IPS-NIHi7 (cell line): Measurements from ENCODE around the gene CDK17.

ENCODE experiments used
- DNase-seq: peaks from one replicate; pipeline ENCODE4 v3.0.0; 2012; ENCODE audit warnings: mixed read lengths; ENCODE audit errors: extremely low spot score

CDK17 gene

DNA sequence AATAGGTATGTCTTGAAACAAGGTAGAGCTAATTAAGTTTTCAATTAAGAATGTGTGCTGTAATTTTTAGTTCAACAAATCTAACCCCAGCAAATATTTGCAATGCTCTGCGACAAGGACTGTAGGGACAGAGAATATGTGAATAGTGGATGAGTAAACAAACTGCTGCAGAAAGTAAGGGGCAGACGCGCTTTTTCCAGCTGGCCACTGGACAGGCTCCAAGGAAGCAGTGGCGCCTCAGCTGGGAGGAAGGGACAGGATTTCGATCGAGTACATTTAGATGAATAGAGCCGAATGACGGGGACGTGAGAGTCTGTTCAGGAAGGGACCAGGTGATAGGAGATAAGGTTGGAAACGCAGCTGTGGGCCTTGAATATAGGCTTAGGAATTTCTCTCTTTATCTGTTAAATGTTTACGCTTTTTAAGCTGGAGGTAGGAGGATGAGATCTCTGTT, 136.8 kb downstream of the CDK17 start:
- no peak for DNase-seq

DNA sequence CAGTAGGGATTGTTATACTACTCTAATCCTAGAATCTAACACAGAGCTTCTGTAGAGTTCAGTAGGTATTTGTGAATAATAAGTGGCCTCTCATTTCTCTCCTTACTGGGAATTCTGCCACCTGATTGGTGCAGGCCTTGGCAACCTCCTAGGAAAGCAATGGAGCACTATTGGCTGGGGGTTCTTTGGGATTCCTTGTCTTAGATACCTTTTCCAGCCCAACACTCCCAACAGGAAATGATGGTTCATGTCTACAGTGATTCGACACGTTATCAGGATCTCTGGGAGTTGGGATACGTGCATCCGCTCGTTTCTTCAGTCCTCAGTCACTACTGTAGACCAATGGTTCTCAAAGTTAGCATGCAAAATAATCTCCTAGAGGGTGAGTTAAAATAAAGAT, 138.7 kb downstream of the CDK17 start:
- no peak for DNase-seq

DNA sequence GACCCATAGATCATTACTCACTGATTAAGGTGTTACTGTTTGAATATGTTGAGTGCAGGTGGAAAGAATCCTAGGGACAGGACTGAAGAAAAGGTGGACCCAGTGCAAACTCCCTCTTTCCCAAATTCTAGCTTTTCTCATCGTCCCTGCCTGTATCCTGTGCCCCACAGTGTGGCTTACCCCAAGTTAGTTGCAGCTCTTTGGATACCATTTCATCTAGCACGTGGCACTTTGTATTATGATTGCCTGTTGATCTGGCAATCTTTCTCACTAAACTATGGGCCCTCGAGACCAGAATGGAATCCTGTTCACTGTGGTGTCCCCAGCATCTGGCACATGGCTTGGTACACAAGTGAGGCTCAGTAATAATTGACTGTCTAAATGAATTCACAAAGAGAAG, 139.6 kb downstream of the CDK17 start:
- DNase-seq: no peak

DNA sequence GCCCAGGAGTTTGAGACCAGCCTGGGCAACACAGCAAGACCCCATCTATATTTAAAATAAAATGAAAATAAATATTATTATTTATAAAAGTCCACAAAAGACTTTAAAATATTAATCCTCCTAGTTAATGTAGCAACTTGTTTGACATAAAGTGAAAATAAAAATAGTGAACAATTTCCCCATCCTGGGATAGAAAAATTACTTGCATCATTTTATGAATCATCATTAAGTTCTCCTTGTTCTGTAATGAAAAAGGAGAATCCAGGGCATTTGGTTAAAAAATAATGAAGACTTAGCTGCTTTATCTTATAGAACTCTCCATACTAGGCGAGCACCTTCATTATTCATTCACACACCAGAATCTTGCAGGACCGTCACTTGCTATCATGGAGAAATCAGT, 140.0 kb downstream of the CDK17 start:
- DNase-seq: no peak

DNA sequence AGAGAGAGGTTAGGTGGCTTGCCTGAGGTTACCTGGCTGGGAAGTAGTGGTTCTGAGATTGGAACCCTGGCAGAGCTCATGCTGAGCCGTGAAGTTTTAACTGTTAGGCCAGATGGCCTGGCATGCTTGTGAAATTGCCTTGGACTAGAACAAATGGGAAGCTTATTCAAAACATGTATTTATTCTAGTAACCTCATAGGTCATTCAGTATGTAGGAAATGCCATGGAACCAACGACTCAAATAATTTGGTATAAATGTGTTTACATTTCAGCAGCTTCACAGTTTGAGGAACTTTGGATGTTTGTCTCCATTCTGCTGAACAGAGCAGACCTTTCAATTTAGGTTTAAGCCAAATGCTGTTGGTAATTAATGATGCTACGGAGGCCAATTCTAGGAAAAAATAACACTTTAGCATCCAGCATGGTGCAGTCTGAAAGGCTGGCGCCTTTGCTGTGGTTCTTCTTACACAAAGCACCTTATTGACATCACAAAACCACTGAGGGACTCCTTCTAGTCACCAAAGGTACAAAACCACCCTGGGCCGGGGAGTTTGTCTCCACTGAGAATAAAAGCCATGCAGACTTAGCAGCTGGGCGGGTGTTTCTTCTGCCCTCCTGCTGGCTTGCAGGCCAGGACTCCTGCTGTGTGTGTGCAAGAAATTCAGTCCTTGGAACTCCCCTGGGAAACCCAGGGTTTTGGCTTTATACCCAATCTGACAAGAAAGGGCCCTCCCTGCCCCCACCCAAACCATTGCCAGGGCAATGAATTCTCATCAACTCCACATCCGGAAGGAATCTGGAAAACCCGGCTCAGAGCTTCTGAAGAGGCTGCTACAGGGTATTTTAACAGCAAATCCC, 141.9 kb downstream of the CDK17 start:
- DNase-seq: no peak

DNA sequence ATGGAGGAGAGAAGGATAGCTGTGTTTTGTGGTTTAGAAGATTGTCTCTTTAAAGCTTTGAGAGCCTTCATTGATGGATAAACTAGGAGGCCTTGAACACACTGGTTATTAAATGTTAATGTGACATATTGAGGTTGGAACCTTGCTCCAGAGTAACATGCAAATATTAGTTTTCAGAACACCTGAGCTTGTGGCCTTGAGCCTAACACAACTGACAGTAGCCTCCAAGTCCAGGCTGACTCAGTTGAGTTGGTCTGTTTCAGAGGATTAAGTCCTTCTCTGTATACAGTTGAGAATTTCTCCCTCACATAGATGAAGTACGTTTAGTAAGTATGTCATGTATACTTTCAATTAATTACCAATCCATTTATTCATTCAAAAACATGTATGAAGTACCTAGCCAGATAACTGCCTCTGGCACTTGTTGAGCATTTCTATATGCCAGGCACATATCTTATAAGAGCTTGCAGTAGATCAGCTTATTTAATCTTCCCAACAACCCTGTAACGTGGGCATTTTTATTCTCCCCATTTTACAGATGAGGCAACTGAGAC, 142.6 kb downstream of the CDK17 start:
- DNase-seq: no peak

DNA sequence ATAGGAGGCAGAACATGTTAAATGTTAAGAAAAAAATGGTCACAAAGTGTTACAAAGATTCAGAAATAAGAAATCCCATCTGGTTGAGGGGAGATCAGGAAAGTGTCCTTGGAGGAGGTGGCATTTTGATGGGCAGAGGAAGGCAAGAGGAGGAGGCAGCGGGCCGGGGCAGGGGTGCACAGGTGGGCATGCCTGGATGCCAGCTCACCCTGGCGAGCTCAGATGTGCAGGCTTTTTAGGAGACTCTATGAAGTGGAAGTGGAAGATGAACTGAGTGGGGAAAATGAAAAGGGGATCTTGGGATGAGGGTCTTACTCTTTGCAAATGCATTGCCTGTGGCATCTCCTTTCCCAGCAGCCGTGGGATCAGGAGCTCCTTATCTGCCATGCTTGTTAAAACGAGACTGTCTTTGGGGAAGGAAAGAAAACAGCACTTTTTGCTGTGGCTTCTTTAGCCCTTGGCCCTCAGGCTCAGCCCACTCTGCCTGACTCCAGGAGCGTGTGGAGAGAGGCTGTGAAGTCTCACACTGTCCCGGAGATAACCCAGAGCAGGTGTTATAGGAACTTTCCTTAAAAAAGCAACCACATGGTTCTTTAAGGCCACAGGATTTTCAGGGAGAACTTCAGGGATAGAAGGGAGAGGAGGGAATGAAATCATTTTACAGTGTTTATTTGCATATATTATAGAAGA, 143.4 kb downstream of the CDK17 start:
- DNase-seq: no peak

DNA sequence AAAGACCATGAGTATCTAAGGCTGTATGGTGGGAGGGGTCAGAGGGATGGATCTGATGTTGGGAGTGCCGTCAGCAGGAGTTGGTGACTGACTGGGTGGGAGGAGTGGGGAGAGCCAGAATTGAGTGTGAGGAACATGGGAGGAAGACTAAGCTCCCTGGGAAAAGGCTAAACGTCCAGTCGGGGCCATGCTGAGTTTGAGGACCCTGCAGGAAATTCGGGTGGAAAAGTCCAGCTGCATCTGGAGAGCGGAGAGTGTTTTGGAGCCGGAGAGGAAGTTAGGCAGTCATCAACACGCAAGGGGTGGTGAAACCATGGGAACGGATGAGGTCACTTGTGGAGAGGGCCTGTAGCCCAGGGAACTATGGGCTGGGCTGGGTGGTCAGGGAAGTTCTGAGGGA, 145.2 kb downstream of the CDK17 start:
- no peak for DNase-seq

DNA sequence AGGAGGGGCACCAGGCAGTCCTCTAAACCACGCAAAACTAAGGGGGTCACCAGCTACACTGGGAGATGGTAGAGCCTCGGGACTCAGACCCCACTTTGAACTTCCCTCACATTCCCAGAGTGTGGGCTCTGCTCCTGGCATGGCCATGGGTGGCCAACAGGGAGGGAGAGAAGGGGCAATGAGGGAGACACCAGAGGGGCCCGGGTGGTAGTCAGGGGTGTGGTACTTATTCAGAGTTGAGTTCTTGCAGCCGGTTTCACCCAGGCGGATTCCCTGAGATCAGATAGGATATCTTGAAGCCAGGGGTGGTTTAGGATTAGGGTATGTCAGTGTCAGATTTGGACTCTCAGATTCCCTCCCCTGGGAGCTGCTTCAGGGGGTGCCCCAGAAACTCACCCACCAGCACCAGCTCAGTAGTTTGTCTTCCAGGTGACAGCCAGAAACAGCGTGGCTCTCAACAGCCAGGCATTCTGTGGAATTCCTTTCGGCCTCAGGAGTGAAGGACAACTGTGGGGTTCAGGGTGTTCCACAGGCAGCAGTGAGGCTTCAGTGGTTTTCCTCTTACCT, 150.0 kb downstream of the CDK17 start:
- no peak for DNase-seq

DNA sequence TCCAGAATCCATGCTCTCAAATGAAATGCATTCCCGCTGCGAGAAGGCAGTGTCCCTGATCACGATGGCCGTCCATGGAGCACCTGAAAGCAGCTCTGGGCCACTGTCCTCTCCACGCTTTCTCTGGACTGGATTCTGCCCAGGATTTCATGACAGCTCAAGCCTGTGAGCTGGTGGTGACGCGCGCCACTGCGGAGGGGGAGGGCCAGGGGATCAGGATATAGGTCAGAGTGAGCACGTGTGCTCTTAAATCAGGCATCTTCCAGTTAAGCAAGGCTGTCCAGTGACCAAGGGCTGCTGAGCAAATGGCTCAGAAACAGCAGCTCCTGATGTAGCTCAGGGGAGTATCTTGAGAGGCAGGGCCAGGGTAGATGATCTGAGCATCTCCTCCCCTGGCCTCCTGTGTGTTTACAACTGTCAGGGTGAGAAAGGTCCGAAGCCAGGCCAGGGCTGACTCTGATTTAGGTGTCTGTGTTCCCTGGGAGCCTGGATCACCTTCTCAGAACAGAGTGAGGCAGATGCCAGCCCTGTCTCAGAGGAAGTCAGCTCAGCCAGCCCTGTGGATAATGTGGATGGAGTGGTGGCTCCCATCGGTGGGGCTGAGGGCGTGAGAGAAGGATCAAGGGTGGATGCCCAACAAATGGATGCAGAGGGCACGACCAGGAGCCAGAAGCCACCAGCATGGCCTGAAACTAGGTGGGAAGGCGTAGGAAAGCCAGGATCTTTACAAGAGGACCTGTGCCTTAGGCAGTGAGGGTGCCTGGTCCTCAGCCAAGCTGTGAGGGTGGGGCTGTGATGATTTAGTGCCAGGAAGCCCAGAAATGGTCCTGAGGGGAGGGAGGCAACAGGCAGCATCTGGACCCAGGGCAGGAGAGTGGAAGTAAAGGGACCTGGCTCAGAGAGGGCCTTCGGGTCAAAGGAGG, 150.8 kb downstream of the CDK17 start:
- no peak for DNase-seq

DNA sequence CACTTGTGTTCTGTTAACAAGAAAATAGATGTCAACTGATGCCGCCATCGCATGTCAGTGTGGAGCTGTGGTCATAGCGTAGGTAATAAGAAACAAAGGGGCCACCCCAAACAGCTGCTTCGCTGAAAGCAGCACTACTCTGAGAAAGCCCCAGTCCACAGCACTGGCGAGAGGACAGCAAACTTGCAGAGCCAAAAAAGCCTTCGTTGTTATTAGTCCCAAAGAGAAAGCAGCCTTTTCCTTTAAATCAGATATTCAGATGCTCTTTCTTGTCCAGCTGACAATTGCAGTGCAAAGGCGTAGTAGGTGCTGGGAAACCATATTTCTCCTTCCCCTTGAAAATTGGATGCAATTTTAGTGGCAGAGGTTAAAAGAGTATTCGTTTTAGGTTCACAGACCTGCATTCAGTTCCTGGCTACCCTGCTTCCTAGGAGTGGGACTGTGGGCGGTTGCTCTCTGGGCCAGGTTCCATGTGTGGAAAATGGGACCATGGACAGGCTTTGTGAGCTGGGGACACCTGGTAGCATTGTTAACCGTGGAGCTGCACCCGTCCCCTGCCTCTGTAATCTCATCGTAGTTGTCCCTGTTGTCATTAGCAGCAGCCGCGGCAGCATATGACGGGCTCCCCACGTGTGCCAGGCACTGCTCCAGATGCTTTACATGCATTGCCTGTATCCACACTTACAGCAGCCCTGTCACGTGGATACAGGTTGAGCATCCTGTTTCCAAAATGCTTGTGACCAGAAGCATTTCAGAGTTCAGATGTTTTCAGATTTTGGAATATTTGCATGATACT, 151.9 kb downstream of the CDK17 start:
- DNase-seq: no peak

DNA sequence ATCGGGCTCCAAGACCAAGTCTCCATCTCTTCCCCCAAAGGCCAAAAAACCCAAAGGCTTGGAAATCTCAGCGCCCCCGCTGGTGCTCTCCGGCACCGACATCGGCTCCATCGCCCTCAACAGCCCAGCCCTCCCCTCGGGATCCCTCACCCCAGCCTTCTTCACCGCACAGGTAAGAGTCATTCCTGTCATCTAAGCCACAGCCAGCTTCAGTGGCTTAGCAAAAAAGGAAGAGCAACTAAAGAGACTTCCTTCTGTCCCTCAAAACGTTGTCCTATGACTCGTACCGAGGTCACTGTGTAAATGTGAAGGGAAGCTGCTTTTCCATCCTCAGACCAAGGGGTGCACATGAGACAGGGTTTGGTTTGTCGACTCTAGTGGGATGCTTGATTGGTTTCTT, 152.7 kb downstream of the CDK17 start:
- no peak for DNase-seq

DNA sequence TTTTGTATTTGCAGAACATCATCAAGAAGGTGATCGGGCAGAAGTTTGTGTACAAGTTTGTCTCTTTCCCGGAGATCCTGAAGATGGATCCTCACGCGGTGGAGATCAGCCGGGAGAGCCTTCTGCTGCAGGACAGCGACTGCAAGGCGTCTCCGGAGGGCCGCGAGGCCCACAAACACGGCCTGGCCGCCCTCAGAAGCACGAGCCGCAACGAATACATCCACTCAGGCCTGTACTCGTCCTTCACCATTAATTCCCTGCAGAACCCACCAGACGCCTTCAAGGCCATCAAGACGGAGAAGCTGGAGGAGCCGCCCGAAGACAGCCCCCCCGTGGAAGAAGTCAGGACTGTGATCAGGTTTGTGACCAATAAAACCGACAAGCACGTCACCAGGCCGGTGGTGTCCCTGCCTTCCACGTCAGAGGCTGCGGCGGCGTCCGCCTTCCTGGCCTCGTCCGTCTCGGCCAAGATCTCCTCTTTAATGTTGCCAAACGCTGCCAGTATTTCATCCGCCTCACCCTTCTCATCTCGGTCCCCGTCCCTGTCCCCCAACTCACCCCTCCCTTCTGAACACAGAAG, 153.2 kb downstream of the CDK17 start:
- DNase-seq: no peak

DNA sequence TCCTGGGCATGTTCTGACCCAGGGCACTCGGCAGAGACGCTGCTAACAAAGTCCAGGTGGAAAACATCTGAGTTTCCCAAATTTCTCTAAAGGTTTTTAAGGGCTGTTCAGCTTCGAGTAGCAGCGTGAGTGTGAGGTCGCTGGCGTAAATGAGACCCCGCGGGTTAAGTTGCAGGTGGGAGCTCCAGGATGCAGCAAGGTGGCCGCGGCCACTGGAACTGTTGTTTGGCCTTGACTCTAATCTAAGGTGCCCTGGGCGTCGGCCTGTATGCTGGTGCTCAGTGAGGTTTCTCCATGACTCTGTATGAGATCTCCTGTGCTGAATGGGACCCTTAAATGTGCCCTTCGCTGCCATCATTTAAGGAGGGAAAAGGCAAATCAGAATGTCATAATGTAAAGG, 155.4 kb downstream of the CDK17 start:
- no peak for DNase-seq

DNA sequence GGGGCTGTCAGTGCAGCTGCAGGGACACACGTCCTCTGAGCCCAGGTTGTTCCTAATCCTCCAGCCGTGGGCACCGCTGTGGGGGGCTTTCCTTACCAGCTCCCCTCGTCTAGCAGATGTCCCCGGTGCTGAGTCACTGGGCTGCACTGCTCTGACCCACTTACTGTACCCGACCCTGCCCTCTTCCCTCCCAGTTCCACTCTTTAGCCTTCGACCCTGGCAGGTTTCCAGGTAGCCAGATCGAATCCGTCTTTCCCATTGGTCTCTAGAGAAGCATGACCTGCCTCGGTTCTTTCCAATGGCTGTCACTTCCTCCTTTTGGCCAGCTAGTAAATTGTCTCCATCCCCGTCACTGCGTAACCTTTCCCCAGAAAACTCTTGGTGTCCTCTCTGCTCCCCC, 157.6 kb downstream of the CDK17 start:
- DNase-seq: no peak

DNA sequence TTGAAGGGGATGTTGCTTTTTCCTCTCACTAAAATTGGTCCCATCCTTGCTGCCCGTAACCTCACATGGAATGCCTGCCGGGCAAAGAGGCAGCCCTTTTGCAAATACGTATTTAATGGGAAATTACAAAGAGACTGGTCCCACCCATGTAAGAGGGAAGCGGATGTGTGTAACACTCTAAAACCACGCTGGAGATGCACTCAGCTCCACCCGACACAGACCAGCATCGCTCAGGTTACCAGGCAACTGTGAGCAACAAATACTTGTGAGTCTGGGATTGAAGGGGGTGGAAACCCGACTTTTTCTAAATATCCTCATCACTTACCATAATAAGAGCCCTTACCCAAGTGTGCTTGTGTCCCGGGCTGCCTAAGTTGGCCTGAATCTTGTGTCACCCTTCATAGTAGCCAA, 158.4 kb downstream of the CDK17 start:
- no peak for DNase-seq

DNA sequence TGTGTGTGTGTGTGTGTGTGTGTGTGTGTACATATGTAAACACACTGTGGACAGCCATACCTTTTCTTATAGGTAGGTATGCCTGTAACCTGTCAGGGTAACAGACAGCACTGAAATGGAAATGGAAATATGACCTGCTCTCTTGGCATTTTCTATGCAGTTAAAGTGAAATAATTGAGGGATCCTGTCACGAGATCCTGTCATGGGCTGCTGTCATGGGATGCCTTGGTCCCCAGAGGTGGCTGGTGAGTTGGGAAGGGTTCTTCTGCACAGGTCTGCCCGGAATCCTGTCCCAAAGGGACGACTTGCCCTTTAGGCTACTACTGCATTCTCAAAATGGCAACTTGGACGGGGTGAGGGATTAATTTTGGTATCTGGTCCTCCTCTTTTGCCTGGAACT, 158.8 kb downstream of the CDK17 start:
- no peak for DNase-seq

DNA sequence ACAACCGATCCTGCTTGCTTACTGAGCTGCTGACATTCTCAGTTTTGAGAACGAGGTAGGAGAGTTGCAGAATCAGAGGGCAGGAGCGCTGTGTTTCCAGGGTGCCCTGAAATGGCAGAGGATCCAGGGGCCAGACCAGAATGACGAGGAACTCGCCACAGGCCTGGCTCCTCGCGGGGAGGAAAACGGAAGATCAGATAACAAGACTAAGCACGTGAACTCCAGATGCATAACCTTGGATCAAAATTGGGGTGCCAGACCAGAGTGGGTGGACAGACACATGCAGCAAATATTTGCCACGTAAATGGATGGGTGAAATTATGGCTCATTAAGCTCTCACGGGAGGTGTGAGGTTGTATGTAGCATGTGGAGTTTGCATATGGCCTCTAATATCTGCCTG, 159.6 kb downstream of the CDK17 start:
- DNase-seq: no peak

DNA sequence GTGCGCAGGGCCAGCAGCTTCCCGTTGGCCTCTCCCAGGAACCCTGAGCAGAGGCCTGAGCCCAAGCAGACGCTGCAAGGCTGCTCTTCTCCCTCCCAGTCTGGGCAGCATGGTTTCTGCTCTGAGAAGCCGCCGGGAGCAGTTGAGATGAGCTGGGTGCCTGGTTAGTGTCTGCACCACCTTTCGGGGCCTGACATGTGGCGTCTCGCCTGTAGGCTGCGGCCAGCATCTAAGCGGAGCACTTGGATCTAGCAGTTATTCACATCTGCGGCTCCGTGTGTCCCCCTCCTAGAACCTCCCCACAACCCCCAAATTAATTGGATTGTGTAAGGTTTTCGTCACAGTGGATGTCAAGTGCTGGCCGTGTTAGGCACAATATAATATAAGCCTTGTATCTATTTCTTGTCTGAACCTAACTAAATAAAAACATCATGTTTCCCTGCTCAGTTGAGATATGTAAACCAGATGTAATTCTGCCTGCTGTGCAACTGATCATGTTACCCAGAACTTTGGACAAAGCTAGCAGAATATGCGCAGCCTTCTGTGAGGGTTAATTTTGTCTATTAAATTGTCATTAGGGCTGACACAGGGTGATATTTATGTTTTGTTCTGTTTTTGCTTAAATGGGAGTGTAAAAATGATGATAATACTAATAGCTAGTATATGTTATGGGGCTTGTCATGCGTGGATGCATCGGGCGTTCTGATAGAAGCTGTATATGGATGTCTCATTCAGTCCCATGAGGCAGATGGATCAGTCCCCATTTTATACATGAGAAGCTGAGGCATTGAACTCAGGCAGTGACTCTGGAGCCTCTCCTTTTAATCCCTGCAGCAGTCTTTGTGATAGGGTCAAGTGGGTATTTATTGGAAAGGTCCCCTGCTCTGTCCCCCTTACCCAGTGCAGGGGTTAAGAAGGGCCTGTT, 160.3 kb downstream of the CDK17 start:
- no peak for DNase-seq
